Activated naive CD4-positive, alpha-beta T cell treated with anti-CD3 and anti-CD28 coated beads, Interleukin-2, amount 10 ng/mL, durations not matched to agents 7 days and 5 days (primary cell): ENCODE data around the gene WBP2.
"Not testable (repeated sequence)": the region's sequence is repeated elsewhere in the genome, so short reads cannot be mapped to it uniquely, and the experiment has no call there.

Experiments used
- CTCF ChIA-PET: fragments of 350-600 bp; sonication (Branson Sonifier 250); formaldehyde crosslinking; loops from one replicate; lab custom pipeline; 2021; ENCODE audit warnings: antibody characterized with exemption; lab: Charles Lee
- DNase-seq: peaks from one replicate; pipeline ENCODE4 v3.0.0-alpha.2; 2020
- H3K27ac Mint-ChIP-seq: one replicate; pipeline ENCODE4 v1.8.0; 2021; ENCODE audit warnings: mild to moderate bottlenecking, moderate library complexity, mixed read lengths
- H3K27me3 Mint-ChIP-seq: one replicate; pipeline ENCODE4 v1.8.0; 2021; ENCODE audit warnings: mild to moderate bottlenecking, mixed read lengths
- H3K36me3 Mint-ChIP-seq: one replicate; pipeline ENCODE4 v1.8.0; 2021; ENCODE audit warnings: mixed read lengths
- H3K4me1 Mint-ChIP-seq: one replicate; pipeline ENCODE4 v1.8.0; 2021; ENCODE audit warnings: mixed read lengths
- H3K4me3 Mint-ChIP-seq: one replicate; pipeline ENCODE4 v1.8.0; 2021; ENCODE audit warnings: mild to moderate bottlenecking, moderate library complexity, mixed read lengths
- H3K9me3 Mint-ChIP-seq: one replicate; pipeline ENCODE4 v1.8.0; 2021; ENCODE audit warnings: mixed read lengths

WBP2 gene

DNA sequence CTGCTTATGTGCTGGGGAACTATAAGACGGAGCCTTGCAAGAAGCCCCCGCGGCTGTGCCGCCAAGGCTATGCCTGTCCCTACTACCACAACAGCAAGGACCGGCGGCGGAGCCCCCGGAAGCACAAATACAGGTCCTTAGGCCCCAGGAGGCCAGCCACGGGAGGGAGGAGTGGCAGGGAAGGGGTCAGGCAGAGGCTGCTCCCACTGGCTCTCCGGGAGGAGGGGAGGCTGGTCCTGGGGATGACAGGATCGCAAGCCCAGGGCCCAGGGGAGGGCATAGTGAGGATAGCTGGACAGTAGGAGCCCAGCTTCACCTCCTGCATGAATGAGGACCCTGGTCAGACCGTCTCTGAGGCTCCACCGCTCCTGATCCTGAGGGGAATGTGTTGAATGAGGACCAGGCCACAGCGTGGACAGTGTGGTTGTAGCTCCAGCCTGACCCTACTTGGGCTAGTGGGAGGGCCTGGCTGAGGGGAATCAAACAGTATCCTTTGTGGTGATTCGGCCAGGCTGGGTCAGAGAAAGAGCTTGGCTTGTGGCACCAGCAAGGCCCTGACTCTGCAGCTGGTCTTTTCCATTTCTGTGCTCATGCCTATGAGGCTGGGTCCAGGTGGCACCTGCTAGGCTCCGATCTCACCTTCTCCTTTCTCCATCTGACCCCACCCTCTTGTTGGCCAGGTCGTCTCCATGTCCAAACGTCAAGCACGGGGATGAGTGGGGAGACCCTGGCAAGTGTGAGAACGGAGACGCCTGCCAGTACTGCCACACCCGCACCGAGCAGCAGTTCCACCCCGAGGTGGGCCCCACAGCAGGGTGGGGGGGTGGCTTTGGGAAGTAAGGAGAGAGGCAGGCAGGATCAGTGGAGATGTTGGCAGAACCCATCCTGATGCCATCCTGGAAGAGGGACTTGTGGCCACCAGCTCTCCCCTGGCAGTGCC, 41.8 kb downstream of the WBP2 start:
- no peak for DNase-seq
- peaks cover 16% of the 10 kb centered on the region for H3K36me3 Mint-ChIP-seq
- CTCF ChIA-PET = interaction anchor here (0.9 to 3.0 kb wide), 3 partner anchors 10 to 49 kb away, joined by 3 to 11 read pairs (median 4); no protein-coding TSS in a partner anchor
- no peak overlapping the region for H3K27ac Mint-ChIP-seq
- no peaks in the 10 kb centered on the region for H3K9me3 Mint-ChIP-seq
- H3K4me1 Mint-ChIP-seq = no peaks in the 10 kb centered on the region
- H3K27me3 Mint-ChIP-seq = no peaks in the 10 kb centered on the region
- no peak overlapping the region for H3K4me3 Mint-ChIP-seq

DNA sequence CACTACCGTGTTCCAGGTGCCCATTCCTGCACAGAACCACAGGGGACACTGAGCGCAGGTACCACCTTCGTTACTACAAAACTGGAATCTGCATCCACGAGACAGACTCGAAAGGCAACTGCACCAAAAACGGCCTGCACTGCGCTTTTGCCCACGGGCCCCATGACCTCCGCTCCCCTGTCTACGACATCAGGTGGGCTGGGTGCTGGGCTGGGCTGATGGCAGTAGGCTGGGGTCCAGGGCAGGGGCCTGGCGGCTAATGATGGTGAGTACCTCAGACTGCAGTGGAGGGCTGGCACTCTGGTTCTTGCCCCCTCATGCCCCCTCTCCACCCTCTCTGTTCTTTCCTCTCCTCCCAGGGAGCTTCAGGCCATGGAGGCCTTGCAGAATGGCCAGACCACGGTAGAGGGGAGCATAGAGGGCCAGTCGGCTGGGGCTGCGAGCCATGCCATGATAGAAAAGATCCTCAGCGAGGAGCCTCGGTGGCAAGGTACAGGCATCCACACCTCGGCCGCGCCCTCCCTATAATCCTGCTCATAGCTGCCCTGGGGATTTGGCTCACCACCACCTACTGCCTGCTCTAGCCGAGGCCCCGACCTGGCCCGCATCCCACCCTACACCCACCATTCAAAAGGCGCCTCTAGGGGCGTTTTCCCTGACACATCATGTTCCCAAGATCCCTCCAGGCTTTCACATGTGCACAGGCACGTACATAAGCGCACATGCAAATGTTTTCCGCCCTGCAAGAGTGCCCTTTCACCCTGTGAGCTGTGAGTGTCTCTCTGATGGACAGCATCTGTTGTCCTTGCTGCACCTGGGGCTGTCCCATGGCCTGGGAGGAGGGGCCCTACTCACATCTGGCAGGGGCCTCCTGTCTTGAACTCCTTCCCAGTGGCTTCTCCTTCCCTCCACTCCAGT, 42.8 kb downstream of the WBP2 start:
- Mint-ChIP-seq H3K27me3 (no peaks in the 10 kb centered on the region), H3K4me1 (no peaks in the 10 kb centered on the region), H3K9me3 (no peaks in the 10 kb centered on the region), H3K36me3 (peaks cover 16% of the 10 kb centered on the region), H3K27ac (no peak overlapping the region), H3K4me3 (no peak overlapping the region)
- no peak for DNase-seq
- CTCF ChIA-PET = no interaction called here

DNA sequence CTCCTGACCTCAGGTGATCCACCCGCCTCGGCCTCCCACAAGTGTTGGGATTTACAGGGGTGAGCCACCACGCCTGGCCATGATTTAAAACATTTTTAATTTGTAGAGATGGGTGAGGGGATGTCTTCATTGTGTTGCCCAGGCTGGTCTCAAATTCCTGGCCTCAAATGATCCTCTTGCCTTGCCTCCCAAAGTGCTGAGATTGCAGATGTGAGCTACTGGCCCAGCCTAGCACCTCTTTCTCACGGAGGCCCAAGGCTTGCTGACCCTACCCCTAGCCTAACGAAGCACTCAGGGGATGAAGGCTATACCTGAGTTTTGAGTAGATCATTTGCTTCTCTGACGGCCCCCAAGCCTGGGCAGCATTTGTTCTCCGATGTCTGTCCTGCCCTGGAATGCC, 44.0 kb downstream of the WBP2 start:
- no peak for DNase-seq
- Mint-ChIP-seq H3K9me3 (no peaks in the 10 kb centered on the region), H3K36me3 (peaks cover 16% of the 10 kb centered on the region), H3K27me3 (no peaks in the 10 kb centered on the region), H3K4me1 (no peaks in the 10 kb centered on the region), H3K4me3 (no peak overlapping the region), H3K27ac (no peak overlapping the region)
- CTCF ChIA-PET = no interaction called here

DNA sequence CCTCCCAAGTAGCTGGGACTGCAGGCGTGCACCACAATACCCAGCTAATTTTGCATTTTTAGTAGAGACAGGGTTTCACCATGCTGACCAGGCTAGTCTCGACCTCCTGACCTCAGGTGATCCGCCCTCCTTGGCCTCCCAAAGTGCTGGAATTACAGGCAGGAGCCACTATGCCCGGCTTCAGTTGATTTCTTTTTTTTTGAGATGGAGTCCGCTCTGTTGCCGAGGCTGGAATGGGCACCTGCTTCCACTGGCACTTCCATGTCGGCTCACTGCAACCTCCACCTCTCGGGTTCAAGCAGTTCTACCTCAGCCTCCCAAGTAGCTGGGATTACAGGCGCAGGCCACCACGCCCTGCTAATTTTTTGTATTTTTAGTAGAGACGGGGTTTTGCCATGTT, 44.4 kb downstream of the WBP2 start:
- H3K9me3 Mint-ChIP-seq, DNase-seq, H3K27me3 Mint-ChIP-seq, CTCF ChIA-PET, H3K4me3 Mint-ChIP-seq, H3K27ac Mint-ChIP-seq, H3K4me1 Mint-ChIP-seq: not testable (repeated sequence)
- peaks cover 15% of the 10 kb centered on the region for H3K36me3 Mint-ChIP-seq

DNA sequence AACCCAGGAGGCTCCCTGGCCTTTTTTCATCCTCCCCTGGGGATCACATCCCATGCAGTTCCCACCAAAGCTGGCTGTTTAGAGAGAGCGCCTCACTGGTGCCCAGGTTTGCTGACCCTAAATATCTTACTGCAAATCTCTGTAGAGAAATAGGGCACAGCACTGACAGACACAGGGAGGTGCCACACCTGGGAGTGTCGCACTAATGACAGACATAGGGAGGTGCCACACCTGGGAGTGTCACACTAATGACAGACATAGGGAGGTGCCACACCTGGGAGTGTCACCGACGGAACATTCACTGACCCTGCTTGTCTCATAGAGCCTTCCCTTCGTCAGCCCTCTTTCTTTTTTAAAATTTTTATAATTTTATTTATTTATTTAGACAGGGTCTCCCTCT, 44.9 kb downstream of the WBP2 start:
- no peaks in the 10 kb centered on the region for H3K27me3 Mint-ChIP-seq
- no peak overlapping the region for H3K4me3 Mint-ChIP-seq
- H3K36me3 Mint-ChIP-seq = peaks cover 13% of the 10 kb centered on the region
- no peaks in the 10 kb centered on the region for H3K4me1 Mint-ChIP-seq
- DNase-seq = no peak
- H3K27ac Mint-ChIP-seq = no peak overlapping the region
- no peaks in the 10 kb centered on the region for H3K9me3 Mint-ChIP-seq
- CTCF ChIA-PET = interaction anchor here (0.9 kb wide), 1 partner anchor 17 kb away, joined by 3 read pairs; no protein-coding TSS in a partner anchor

DNA sequence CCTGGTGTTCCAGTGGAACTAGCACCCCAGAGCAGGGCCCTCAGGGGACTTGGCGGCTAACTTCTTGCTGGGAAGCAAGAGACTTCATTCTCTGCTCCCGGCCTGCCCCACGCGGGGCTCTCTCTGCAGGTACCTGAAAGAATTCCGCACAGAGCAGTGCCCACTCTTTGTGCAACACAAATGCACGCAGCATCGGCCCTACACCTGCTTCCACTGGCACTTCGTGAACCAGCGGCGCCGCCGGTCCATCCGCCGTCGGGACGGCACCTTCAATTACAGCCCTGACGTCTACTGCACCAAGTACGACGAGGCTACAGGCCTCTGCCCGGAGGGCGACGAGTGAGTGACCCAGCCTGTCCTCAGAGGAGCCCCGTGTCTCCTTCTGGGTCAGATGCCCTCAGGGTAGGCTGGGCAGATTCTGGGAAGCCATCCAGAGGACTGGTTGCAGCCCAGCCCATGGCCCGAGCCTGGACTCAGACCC, 45.5 kb downstream of the WBP2 start:
- Mint-ChIP-seq H3K27ac (no peak overlapping the region), H3K4me1 (no peaks in the 10 kb centered on the region), H3K27me3 (no peaks in the 10 kb centered on the region), H3K4me3 (no peak overlapping the region), H3K36me3 (peaks cover 13% of the 10 kb centered on the region), H3K9me3 (no peaks in the 10 kb centered on the region)
- no peak for DNase-seq
- CTCF ChIA-PET = interaction anchor here (0.9 kb wide), 1 partner anchor 17 kb away, joined by 3 read pairs; no protein-coding TSS in a partner anchor

DNA sequence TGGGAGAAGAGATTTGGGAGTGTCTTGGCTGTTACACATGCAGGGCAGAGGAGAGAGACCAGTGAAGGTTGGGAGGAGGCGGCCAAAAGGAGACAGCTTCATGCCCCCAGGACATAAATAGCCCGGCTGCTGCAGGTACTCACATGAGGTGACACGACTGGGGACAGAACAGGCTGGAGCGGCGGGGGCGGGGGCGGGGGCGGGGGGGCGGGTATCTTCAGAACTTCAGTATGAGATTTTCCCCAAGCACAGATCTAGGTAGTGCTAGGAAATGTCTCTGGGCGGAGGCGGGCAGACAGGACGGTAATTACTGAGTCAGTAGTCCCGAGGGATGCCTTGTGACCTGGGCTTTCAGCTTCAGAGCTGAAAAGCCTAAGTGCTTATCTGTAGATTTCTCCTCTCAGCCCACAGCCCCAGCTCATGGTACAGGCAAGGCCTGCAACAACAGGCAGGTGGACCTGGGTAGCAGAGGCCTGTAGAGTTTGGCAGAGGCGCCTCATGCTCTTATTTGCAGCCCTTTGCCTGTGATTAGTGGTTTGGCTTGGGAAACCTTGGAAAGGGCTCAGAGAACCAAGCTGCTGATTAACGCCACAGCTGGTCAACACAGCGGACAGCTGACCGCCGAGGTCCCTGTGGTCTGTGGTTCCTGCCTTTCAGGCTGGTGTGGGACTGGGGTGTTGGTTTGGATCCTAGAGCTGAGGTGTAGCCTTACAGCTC, 46.1 kb downstream of the WBP2 start:
- peaks cover 11% of the 10 kb centered on the region for H3K36me3 Mint-ChIP-seq
- no peak overlapping the region for H3K4me3 Mint-ChIP-seq
- H3K9me3 Mint-ChIP-seq = no peaks in the 10 kb centered on the region
- peaks cover 1% of the 10 kb centered on the region for H3K4me1 Mint-ChIP-seq
- DNase-seq = no peak
- CTCF ChIA-PET = interaction anchor here (0.9 to 1.4 kb wide), 3 partner anchors 9 to 38 kb away, joined by 3 to 7 read pairs (median 5); no protein-coding TSS in a partner anchor
- H3K27me3 Mint-ChIP-seq = no peaks in the 10 kb centered on the region
- H3K27ac Mint-ChIP-seq = no peak overlapping the region

DNA sequence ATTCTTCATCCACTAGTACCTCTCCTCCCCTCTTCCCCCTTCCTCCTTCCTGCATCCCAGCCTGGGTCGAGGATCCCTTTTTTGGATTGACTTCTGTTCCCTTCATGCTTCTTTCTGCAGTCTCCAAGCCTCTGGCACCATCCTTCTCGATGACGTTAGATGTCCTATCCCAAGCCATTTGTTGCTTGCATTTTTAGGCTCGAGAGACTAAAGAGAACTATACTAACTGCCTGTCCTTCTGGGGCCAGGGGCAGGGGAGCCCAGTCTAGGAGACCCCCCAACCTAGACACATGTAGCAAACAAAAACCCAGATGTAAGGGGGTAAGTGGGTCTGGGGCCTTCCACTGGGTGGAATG, 46.6 kb downstream of the WBP2 start:
- H3K36me3 Mint-ChIP-seq = peaks cover 8% of the 10 kb centered on the region
- DNase-seq = no peak
- CTCF ChIA-PET = interaction anchor here (1.0 to 1.5 kb wide), 4 partner anchors 9 to 69 kb away, joined by 5 to 7 read pairs (median 5); no protein-coding TSS in a partner anchor
- no peaks in the 10 kb centered on the region for H3K9me3 Mint-ChIP-seq
- H3K4me1 Mint-ChIP-seq = peaks cover 6% of the 10 kb centered on the region
- no peak overlapping the region for H3K27ac Mint-ChIP-seq
- H3K27me3 Mint-ChIP-seq = no peaks in the 10 kb centered on the region
- no peak overlapping the region for H3K4me3 Mint-ChIP-seq

DNA sequence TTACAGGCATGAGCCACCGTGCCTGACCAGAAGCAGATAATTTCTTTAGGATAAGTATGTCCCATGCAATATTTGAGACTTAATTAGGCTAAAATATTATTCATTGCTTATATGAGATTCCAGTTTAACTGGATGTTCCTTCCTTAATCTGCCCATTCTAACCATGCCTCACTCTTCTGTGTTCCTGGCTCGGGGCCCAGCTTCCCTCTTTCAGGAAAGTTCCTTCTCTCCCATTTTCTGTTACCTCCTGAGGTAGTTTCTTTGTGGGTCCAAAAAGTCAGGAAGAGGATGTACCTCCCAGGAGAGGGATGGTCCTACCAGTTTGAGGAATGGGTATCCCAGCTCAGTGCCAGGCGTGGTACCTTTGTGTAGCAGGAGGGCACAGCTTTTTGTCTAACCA, 47.3 kb downstream of the WBP2 start:
- DNase-seq = no peak
- H3K4me3 Mint-ChIP-seq = no peak overlapping the region
- H3K27ac Mint-ChIP-seq = peak overlapping the region; percentile 63
- H3K36me3 Mint-ChIP-seq = peaks cover 7% of the 10 kb centered on the region
- peaks cover 10% of the 10 kb centered on the region for H3K4me1 Mint-ChIP-seq
- H3K27me3 Mint-ChIP-seq = no peaks in the 10 kb centered on the region
- no peaks in the 10 kb centered on the region for H3K9me3 Mint-ChIP-seq
- CTCF ChIA-PET = interaction anchor here (1.0 to 1.5 kb wide), 4 partner anchors 8 to 69 kb away, joined by 5 to 7 read pairs (median 5); no protein-coding TSS in a partner anchor

DNA sequence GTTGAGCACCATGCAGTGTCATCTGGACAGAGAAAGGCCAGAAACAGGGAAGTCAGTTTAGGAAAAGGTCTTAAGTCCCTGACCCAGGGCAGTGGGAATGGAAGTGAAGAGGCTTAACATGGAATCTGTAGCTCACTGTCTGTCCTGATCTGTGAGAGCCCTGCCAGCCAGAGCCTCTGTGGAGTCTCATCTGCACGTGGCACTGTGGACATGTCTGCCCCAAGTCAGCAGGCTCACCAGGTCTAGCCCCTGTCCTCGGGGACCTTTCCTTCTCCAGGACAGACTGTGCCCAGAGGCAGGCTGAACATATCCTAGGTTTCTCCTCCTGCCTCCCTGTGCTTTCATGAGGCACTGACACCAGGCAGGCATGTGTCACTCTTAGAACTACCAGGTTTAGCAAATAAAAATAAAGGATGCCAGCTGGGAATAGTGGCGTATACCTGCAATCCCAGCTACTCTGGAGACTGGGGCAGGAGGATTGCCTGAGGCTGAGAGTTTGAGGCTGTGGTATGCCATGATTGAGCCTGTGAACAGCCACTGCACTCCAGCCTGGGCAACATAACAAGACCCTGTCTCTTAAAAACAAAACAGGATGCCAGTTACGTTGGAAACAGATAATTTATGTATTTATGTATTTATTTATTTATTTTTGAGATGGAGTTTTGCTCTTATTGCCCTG, 48.2 kb downstream of the WBP2 start:
- no peak overlapping the region for H3K4me3 Mint-ChIP-seq
- CTCF ChIA-PET = interaction anchor here (1.5 kb wide), 1 partner anchor 70 kb away, joined by 5 read pairs; no protein-coding TSS in a partner anchor
- H3K27ac Mint-ChIP-seq = no peak overlapping the region
- peaks cover 10% of the 10 kb centered on the region for H3K4me1 Mint-ChIP-seq
- DNase-seq = no peak
- H3K27me3 Mint-ChIP-seq = no peaks in the 10 kb centered on the region
- H3K36me3 Mint-ChIP-seq = peaks cover 1% of the 10 kb centered on the region
- H3K9me3 Mint-ChIP-seq = no peaks in the 10 kb centered on the region

DNA sequence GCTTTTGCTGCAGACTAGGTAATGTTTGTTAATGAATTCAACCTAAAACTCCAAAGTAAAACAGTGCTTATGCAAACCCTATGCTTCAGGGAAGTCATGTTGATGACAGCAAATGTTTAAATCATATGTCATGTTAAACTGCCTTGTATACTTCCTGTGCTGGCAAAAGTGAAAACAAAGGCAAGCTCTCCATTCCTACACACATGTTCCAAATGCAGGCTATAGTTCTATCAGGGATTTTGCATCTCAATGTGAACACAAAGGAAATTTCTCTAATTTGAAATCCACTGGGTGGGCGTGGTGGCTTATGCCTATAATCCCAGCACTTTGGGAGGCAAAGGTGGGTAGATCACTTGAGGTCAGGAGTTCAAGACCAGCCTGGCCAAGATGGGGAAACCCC, 51.3 kb downstream of the WBP2 start:
- H3K27ac Mint-ChIP-seq = peak overlapping the region; percentile 60
- peaks cover 10% of the 10 kb centered on the region for H3K4me1 Mint-ChIP-seq
- H3K27me3 Mint-ChIP-seq = no peaks in the 10 kb centered on the region
- H3K4me3 Mint-ChIP-seq = no peak overlapping the region
- no peak for DNase-seq
- CTCF ChIA-PET = interaction anchor here (0.7 to 1.2 kb wide), 5 partner anchors 10 to 170 kb away, joined by 3 read pairs; no protein-coding TSS in a partner anchor
- H3K9me3 Mint-ChIP-seq = no peaks in the 10 kb centered on the region
- H3K36me3 Mint-ChIP-seq = peaks cover 8% of the 10 kb centered on the region

DNA sequence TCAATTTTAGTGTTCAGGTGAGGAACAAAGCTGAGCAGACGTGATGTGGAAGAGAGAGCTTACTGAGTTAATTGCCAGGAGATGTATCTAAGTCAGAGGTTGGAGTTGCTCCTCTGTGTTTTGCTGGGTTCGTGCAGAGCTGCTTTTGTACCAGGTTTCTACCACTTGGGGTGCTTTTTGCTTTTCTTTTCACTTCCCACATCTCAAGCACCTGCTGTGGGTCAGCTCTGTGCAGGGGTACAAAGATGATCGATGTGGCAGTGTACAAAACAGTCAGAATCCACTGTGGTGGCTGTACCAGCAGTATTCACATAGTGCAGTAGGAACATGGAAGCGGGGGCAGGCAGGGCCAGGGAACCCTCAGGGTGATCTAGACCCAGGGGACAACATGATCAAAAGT, 55.7 kb downstream of the WBP2 start:
- H3K9me3 Mint-ChIP-seq = no peaks in the 10 kb centered on the region
- no peak overlapping the region for H3K4me3 Mint-ChIP-seq
- CTCF ChIA-PET = interaction anchor here (0.6 to 2.8 kb wide), 3 partner anchors 9 to 28 kb away, joined by 3 to 11 read pairs (median 7); no protein-coding TSS in a partner anchor
- no peak for DNase-seq
- peaks cover 10% of the 10 kb centered on the region for H3K4me1 Mint-ChIP-seq
- H3K27ac Mint-ChIP-seq = no peak overlapping the region
- no peaks in the 10 kb centered on the region for H3K27me3 Mint-ChIP-seq
- H3K36me3 Mint-ChIP-seq = peaks cover 14% of the 10 kb centered on the region
